Vagina (tissue), 2 donors: ENCODE results near the gene TMEM164. TPM values are rescaled to one million over a fixed set of nuclear protein-coding genes. Genes with fewer than 3 reads are reported as not detected.
A peak's percentile ranks its signal among the peaks of the same experiment; 100 is the strongest.

Experiments used
- DNase-seq, 2 donors: peaks; one replicate each; pipeline ENCODE4 v3.0.0-alpha.2; 2017; ENCODE audit errors: extremely low spot score in 2 of 2
- H3K27ac ChIP-seq: fragments of 200-600 bp; sonication (generic); one replicate; pipeline ENCODE4 v1.5.1; 2019
- H3K27me3 ChIP-seq: fragments of 200-600 bp; sonication (generic); one replicate; pipeline ENCODE4 v1.5.1; 2019
- H3K36me3 ChIP-seq, 2 donors: fragments of 200-600 bp; sonication (generic); one replicate each; pipeline ENCODE4 v1.5.1; 2017 to 2019
- H3K4me1 ChIP-seq: fragments of 200-600 bp; sonication (generic); one replicate; pipeline ENCODE4 v1.5.1; 2019
- H3K4me3 ChIP-seq, 2 donors: fragments of 200-600 bp; sonication (generic); 1 replicate in 1 of 2; 2 replicates in 1 of 2; pipeline ENCODE4 v1.5.1; 2016 to 2019
- H3K9me3 ChIP-seq: fragments of 200-600 bp; sonication (generic); one replicate; pipeline ENCODE4 v1.5.1; 2019
- CTCF ChIP-seq, 3 experiments: fragments of 450-650 bp in 2 of 3; fragments of 200-600 bp in 1 of 3; sonication (generic) in 1 of 3; IDR thresholded peaks; one replicate each; pipeline ENCODE4 v1.5.1; 2017 to 2019; ENCODE audit warnings: antibody characterized with exemption in 3 of 3, mild to moderate bottlenecking in 2 of 3, moderate library complexity in 2 of 3
- POLR2A ChIP-seq, 2 donors: fragments of 450-650 bp; IDR thresholded peaks; one replicate each; pipeline ENCODE4 v1.6.1; 2017; ENCODE audit warnings: antibody characterized with exemption in 2 of 2, mild to moderate bottlenecking in 2 of 2, moderate library complexity in 2 of 2
- POLR2AphosphoS5 ChIP-seq, 2 donors: sonication (generic); formaldehyde crosslinking; IDR thresholded peaks; one replicate each; pipeline ENCODE4 v1.9.0; 2017; ENCODE audit warnings: antibody characterized with exemption in 2 of 2, mild to moderate bottlenecking in 2 of 2, low read depth in 1 of 2; ENCODE audit not compliant: insufficient read depth in 1 of 2
- intact Hi-C: fragments of 100-400 bp; cut with DNase I; formaldehyde crosslinking; loops from one replicate; pipeline ENCODE4 v1.15.1; 2023
- total RNA-seq: library from RNA; depleted of rRNA; stranded (reverse); fragments of >200 nt; gene quantifications from one replicate; pipeline ENCODE4 v1.2.3, GENCODE V29; 2016

TMEM164 gene
- total RNA-seq, 1 donor from 2014 or later: 10.8 TPM

GRCh38 chrX:110157444-110157843 lies 154.5 kb downstream of the TMEM164 start:
- Histone ChIP-seq H3K27ac (no peak overlapping the region), H3K36me3 (no peaks in the 10 kb centered on the region), H3K9me3 (no peaks in the 10 kb centered on the region), H3K27me3 (no peaks in the 10 kb centered on the region), H3K4me3 (no peak overlapping the region), H3K4me1 (peaks cover 7% of the 10 kb centered on the region)
- intact Hi-C loops: loop anchor here (5.0 kb wide), 1 partner anchor 255 kb away; no protein-coding TSS in a partner anchor
- DNase-seq: no peak
- TF ChIP-seq POLR2AphosphoS5 (IDR thresholded peaks at IDR 0.05; ENCODE audit: insufficient read depth in 1 of 2, low read depth in 1 of 2) (no peak), POLR2A (IDR thresholded peaks at IDR 0.05) (no peak), CTCF (IDR thresholded peaks at IDR 0.05) (no peak)

- no peaks in the 10 kb centered on the region for H3K27me3 ChIP-seq
- intact Hi-C loops: loop anchor here (5.0 kb wide), 1 partner anchor 253 kb away; no protein-coding TSS in a partner anchor
- peaks cover 7% of the 10 kb centered on the region for H3K4me1 ChIP-seq
These were observed 156.3 kb downstream of the TMEM164 start for GRCh38 chrX:110159235-110159634.

GRCh38 chrX:110159865-110160264 lies 157.0 kb downstream of the TMEM164 start:
- no peak for DNase-seq
- Histone ChIP-seq H3K4me1 (peaks cover 7% of the 10 kb centered on the region), H3K27me3 (no peaks in the 10 kb centered on the region), H3K36me3 (no peaks in the 10 kb centered on the region), H3K27ac (no peak overlapping the region), H3K4me3 (no peak overlapping the region), H3K9me3 (no peaks in the 10 kb centered on the region)
- intact Hi-C loops: loop anchor here (5.0 kb wide), 1 partner anchor 252 kb away; no protein-coding TSS in a partner anchor
- TF ChIP-seq POLR2AphosphoS5 (IDR thresholded peaks at IDR 0.05; ENCODE audit: insufficient read depth in 1 of 2, low read depth in 1 of 2) (no peak), CTCF (IDR thresholded peaks at IDR 0.05) (no peak), POLR2A (IDR thresholded peaks at IDR 0.05) (no peak)

More at GRCh38 chrX:110159235-110159634, 156.3 kb downstream of the TMEM164 start:
- Histone ChIP-seq H3K4me3 (no peak overlapping the region), H3K27ac (no peak overlapping the region), H3K9me3 (no peaks in the 10 kb centered on the region), H3K36me3 (no peaks in the 10 kb centered on the region)
- peak in 1 of 2 donors; percentile 79 for DNase-seq
- TF ChIP-seq CTCF (IDR thresholded peaks at IDR 0.05): no peak
- TF ChIP-seq POLR2A (IDR thresholded peaks at IDR 0.05): no peak
- no peak for TF ChIP-seq POLR2AphosphoS5 (IDR thresholded peaks at IDR 0.05; ENCODE audit: insufficient read depth in 1 of 2, low read depth in 1 of 2)

GRCh38 chrX:110161361-110161686 lies 158.4 kb downstream of the TMEM164 start:
- Histone ChIP-seq H3K4me1 (peaks cover 7% of the 10 kb centered on the region), H3K4me3 (no peak overlapping the region), H3K36me3 (no peaks in the 10 kb centered on the region), H3K27me3 (no peaks in the 10 kb centered on the region), H3K27ac (no peak overlapping the region), H3K9me3 (no peaks in the 10 kb centered on the region)
- intact Hi-C loops: no loop called here
- DNase-seq: no peak
- no peak for TF ChIP-seq POLR2AphosphoS5 (IDR thresholded peaks at IDR 0.05; ENCODE audit: insufficient read depth in 1 of 2, low read depth in 1 of 2)
- TF ChIP-seq POLR2A (IDR thresholded peaks at IDR 0.05): no peak
- TF ChIP-seq CTCF (IDR thresholded peaks at IDR 0.05): no peak

- intact Hi-C loops: no loop called here
- no peaks in the 10 kb centered on the region for H3K9me3 ChIP-seq
These were observed 159.2 kb downstream of the TMEM164 start for GRCh38 chrX:110162131-110162530.

More at GRCh38 chrX:110162131-110162530, 159.2 kb downstream of the TMEM164 start:
- H3K27ac ChIP-seq: no peak overlapping the region
- H3K36me3 ChIP-seq: no peaks in the 10 kb centered on the region
- no peaks in the 10 kb centered on the region for H3K27me3 ChIP-seq
- no peak overlapping the region for H3K4me3 ChIP-seq
- DNase-seq: peak in 1 of 2 donors; percentile 72
- H3K4me1 ChIP-seq: peaks cover 7% of the 10 kb centered on the region
- TF ChIP-seq POLR2A (IDR thresholded peaks at IDR 0.05): no peak
